K562 (cell line): ENCODE data around the gene RPL7L1. TPM values are rescaled to one million over a fixed set of nuclear protein-coding genes. Genes with fewer than 3 reads are reported as not detected.
A peak's percentile ranks its signal among the peaks of the same experiment; 100 is the strongest.

Experiments
- ATAC-seq: fragments of 200-7000 bp; cut with Tn5 transposase; 3 replicates; pipeline ENCODE4 v1.9.1; 2020; ENCODE audit warnings: moderate library complexity
- BruUV-seq: library from RNA; stranded (reverse); fragments of 400-500 nt; replicated peaks from 2 replicates; lab custom pipeline; 2021; lab: Mats Ljungman, UMichigan
- CTCF ChIA-PET: fragments of 300-600 bp; formaldehyde crosslinking; extraction: SDS; loops from one replicate; lab custom pipeline; 2021; ENCODE audit warnings: low intra/inter-chr PET ratio; lab: Yijun Ruan, JAX
- POLR2A ChIA-PET: fragments of 300-600, 350-650 bp; sonication (Branson Sonifier 250); formaldehyde crosslinking; extraction: SDS; loops from one replicate; lab custom pipeline; 2021; ENCODE audit warnings: antibody characterized with exemption, inconsistent platforms; lab: Yijun Ruan, JAX
- DNase-seq, 4 experiments: peaks; one replicate each; pipeline versions ENCODE4 v3.0.0 to v3.0.0-alpha.2; 2011 to 2018; ENCODE audit warnings: low spot score in 3 of 4, mixed read lengths in 3 of 4; ENCODE audit errors: extremely low read depth in 1 of 4
- FAIRE-seq: peaks from 2 replicates; lab custom pipeline; 2011; peaks lifted over from hg19 to GRCh38; lab: Jason Lieb, UNC
- H2AFZ ChIP-seq: 2 replicates; pipeline ENCODE4 v1.6.0; 2011; ENCODE audit warnings: low read depth, low read length, control low read depth, inconsistent platforms
- H3K27ac ChIP-seq: fragments of 200-600 bp; 3 replicates; pipeline ENCODE4 v1.8.0; 2011; ENCODE audit warnings: low read depth, mild to moderate bottlenecking, control low read depth, inconsistent platforms, low read length, moderate library complexity, mixed read lengths; ENCODE audit errors: extremely low read depth
- H3K27me3 ChIP-seq, 2 experiments: fragments of 300-600 bp in 1 of 2; 2 replicates in 1 of 2; 3 replicates in 1 of 2; pipeline versions ENCODE4 v1.6.0 to v1.8.0; 2011; ENCODE audit warnings: inconsistent platforms in 2 of 2, low read length in 2 of 2, mild to moderate bottlenecking in 1 of 2, mixed read lengths in 1 of 2, moderate library complexity in 1 of 2; ENCODE audit not compliant: control insufficient read depth in 2 of 2, insufficient read depth in 2 of 2
- H3K36me3 ChIP-seq: fragments of 300-600 bp; 3 replicates; pipeline ENCODE4 v1.8.0; 2011; ENCODE audit warnings: mild to moderate bottlenecking, low read length, inconsistent platforms; ENCODE audit not compliant: control insufficient read depth, insufficient read depth
- H3K4me1 ChIP-seq, 2 experiments: fragments of 200-600 bp in 1 of 2; replicated peaks in 1 of 2; 2 replicates in 1 of 2; 3 replicates in 1 of 2; pipeline versions ENCODE4 v1.5.1 to v1.8.0; 2011; ENCODE audit warnings: inconsistent platforms in 2 of 2, low read length in 2 of 2, mild to moderate bottlenecking in 1 of 2, mixed read lengths in 1 of 2, moderate library complexity in 1 of 2; ENCODE audit not compliant: control insufficient read depth in 2 of 2, insufficient read depth in 2 of 2
- H3K4me2 ChIP-seq: 2 replicates; pipeline ENCODE4 v1.6.1; 2011; ENCODE audit warnings: low read length, control low read depth, inconsistent platforms, mixed read lengths; ENCODE audit not compliant: insufficient read depth
- H3K4me3 ChIP-seq: fragments of 200-600 bp; sonication (generic), shearing (Covaris generic); 2 replicates; pipeline ENCODE4 v1.5.1; 2016; ENCODE audit warnings: control low read depth, inconsistent platforms
- H3K79me2 ChIP-seq: fragments of 200-600 bp; 3 replicates; pipeline ENCODE4 v1.8.0; 2011; ENCODE audit warnings: low read length, inconsistent platforms; ENCODE audit not compliant: control insufficient read depth, insufficient read depth
- H3K9ac ChIP-seq, 2 experiments: 2 replicates each; pipeline versions ENCODE4 v1.6.0 to v1.6.1; 2011; ENCODE audit warnings: low read depth in 2 of 2, low read length in 2 of 2, control low read depth in 1 of 2, inconsistent platforms in 1 of 2, mild to moderate bottlenecking in 1 of 2, mixed read lengths in 1 of 2; ENCODE audit not compliant: insufficient read depth in 1 of 2
- H3K9me1 ChIP-seq: one replicate; pipeline ENCODE4 v1.6.0; 2011; ENCODE audit warnings: inconsistent platforms, mild to moderate bottlenecking, low read length, moderate library complexity; ENCODE audit not compliant: control insufficient read depth, insufficient read depth
- H3K9me3 ChIP-seq: replicated peaks from 2 replicates; pipeline ENCODE4 v1.5.1; 2011; ENCODE audit warnings: low read depth, low read length, inconsistent platforms; ENCODE audit not compliant: control insufficient read depth, insufficient read depth
- H4K20me1 ChIP-seq: replicated peaks from 2 replicates; pipeline ENCODE4 v1.6.1; 2011; ENCODE audit warnings: low read length, inconsistent platforms, mixed read lengths; ENCODE audit not compliant: control insufficient read depth, insufficient read depth
- ASH1L ChIP-seq: fragments of 450-650 bp; IDR thresholded peaks from 2 replicates; pipeline ENCODE4 v1.6.1; 2018; ENCODE audit warnings: borderline replicate concordance, mild to moderate bottlenecking, low read depth; ENCODE audit not compliant: partially characterized antibody
- ATF6 ChIP-seq: sonication (generic); formaldehyde crosslinking; IDR thresholded peaks from 2 replicates; pipeline ENCODE4 v1.4.0; 2020; ENCODE audit warnings: mild to moderate bottlenecking, missing genetic modification reagents
- HES1 ChIP-seq: fragments of 450-650 bp; IDR thresholded peaks from 2 replicates; pipeline ENCODE4 v1.6.1; 2016; ENCODE audit warnings: low read depth, mild to moderate bottlenecking, moderate library complexity
- IRF2 ChIP-seq: sonication (generic); formaldehyde crosslinking; IDR thresholded peaks from 2 replicates; pipeline ENCODE4 v1.8.1; 2022; ENCODE audit warnings: mild to moderate bottlenecking, missing genetic modification reagents
- KAT7 ChIP-seq: sonication (generic); formaldehyde crosslinking; IDR thresholded peaks from 2 replicates; pipeline ENCODE4 v1.8.0; 2022; ENCODE audit warnings: missing genetic modification reagents, mild to moderate bottlenecking, borderline replicate concordance
- LARP7 ChIP-seq: fragments of 450-650 bp; IDR thresholded peaks from 2 replicates; pipeline ENCODE4 v1.6.1; 2016
- MAZ ChIP-seq, 2 experiments: fragments of 450-650 bp in 1 of 2; sonication (generic) in 1 of 2; formaldehyde crosslinking; IDR thresholded peaks in 1 of 2; conservative IDR thresholded peaks in 1 of 2; 2 replicates each; pipeline versions ENCODE4 v1.4.0 to v1.5.0; 2020; ENCODE audit warnings: mild to moderate bottlenecking in 1 of 2, missing genetic modification reagents in 1 of 2
- MYBL2 ChIP-seq, 2 experiments: fragments of 450-650 bp in 1 of 2; sonication (generic) in 1 of 2; formaldehyde crosslinking in 1 of 2; IDR thresholded peaks; 2 replicates each; pipeline versions ENCODE4 v1.6.1 to v1.8.1; 2017 to 2022; ENCODE audit warnings: borderline replicate concordance in 1 of 2, inconsistent platforms in 1 of 2, low read depth in 1 of 2, mild to moderate bottlenecking in 1 of 2, missing genetic modification reagents in 1 of 2, moderate library complexity in 1 of 2
- RNF219 ChIP-seq: fragments of 250-450 bp; sonication (Bioruptor Pico); IDR thresholded peaks from 2 replicates; pipeline ENCODE4 v1.5.0; 2022; ENCODE audit warnings: mild to moderate bottlenecking
- SIX5 ChIP-seq, 2 experiments: IDR thresholded peaks; 2 replicates each; pipeline ENCODE4 v1.6.1; 2011; ENCODE audit warnings: low read length in 2 of 2, borderline replicate concordance in 1 of 2, low read depth in 1 of 2, mild to moderate bottlenecking in 1 of 2, moderate library complexity in 1 of 2; ENCODE audit not compliant: insufficient read depth in 1 of 2
- THRA ChIP-seq: fragments of 450-650 bp; IDR thresholded peaks from 2 replicates; pipeline ENCODE4 v1.6.1; 2017; ENCODE audit warnings: mild to moderate bottlenecking, moderate library complexity
- ZNF263 ChIP-seq: sonication (generic); formaldehyde crosslinking; IDR thresholded peaks from 2 replicates; pipeline ENCODE4 v1.8.0; 2022; ENCODE audit warnings: mild to moderate bottlenecking, missing genetic modification reagents, borderline replicate concordance
- ZNF277 ChIP-seq: fragments of 250-450 bp; sonication (Bioruptor Pico); IDR thresholded peaks from 2 replicates; pipeline ENCODE4 v1.8.0; 2022; ENCODE audit warnings: inconsistent platforms, mild to moderate bottlenecking, moderate library complexity, borderline replicate concordance
- WGBS: fragments of 100-300 bp; shearing (Covaris generic); methylation state at CpG from one replicate; pipeline ENCODE4 v1.1.6; 2016; ENCODE audit warnings: low coverage, mixed read lengths; ENCODE audit not compliant: insufficient coverage; ENCODE audit errors: missing lambda C conversion rate; 5-methylcytosine and 5-hydroxymethylcytosine counted together
- in situ Hi-C: fragments of 300-500 bp; cut with MboI; formaldehyde crosslinking; loops from 4 replicates; pipeline ENCODE4 v1.15.0; 2018; ENCODE audit warnings: inconsistent platforms, mixed read lengths
- intact Hi-C: fragments of 100-400 bp; cut with micrococcal nuclease; formaldehyde crosslinking; loops from 2 replicates; pipeline ENCODE4 v1.14.2; 2022
- polyA plus RNA-seq, 8 experiments: library from polyadenylated mRNA; depleted of rRNA in 4 of 8; stranded (reverse) in 5 of 8; unstranded in 3 of 8; fragments of >200 nt; fragmentation: Nextera tagmentation in 2 of 8; fragmentation: Illumina TruSeq in 1 of 8; extraction: Ambion mirVana in 2 of 8; extraction: Trizol in 1 of 8; gene quantifications; 2 replicates each; pipeline versions ENCODE4 v1.2.1 to v1.2.3, GENCODE V29; 2011 to 2014; ENCODE audit warnings: inconsistent platforms in 1 of 8, missing spikeins in 1 of 8
- total RNA-seq, 7 experiments: library from RNA; depleted of rRNA in 6 of 7; stranded (reverse); fragments of >200 nt in 6 of 7; fragmentation: Illumina TruSeq in 2 of 7; extraction: Trizol in 2 of 7; gene quantifications; 2 replicates each; pipeline versions ENCODE4 v1.2.1 to v1.2.3, GENCODE V29; 2011 to 2021; ENCODE audit warnings: low replicate concordance in 1 of 7

Gene RPL7L1
- total and polyA plus RNA-seq, 9 of the 15 experiments (the other 6 are each of a cell fraction or from before 2014, with no cell fraction given), result 129 to 259 (median 164) TPM

GRCh38 chr6:42921801-42922200 is 42.4 kb downstream of the RPL7L1 start:
- Histone ChIP-seq H3K79me2 (no peaks in the 10 kb centered on the region), H3K4me2 (no peak overlapping the region), H2AFZ (peak overlapping the region; percentile 58), H3K36me3 (no peaks in the 10 kb centered on the region), H4K20me1 (no peaks in the 10 kb centered on the region), H3K27me3 (no peaks in the 10 kb centered on the region), H3K4me1 (peaks cover 13 to 19% of the 10 kb centered on the region in 2 experiments; a peak in 4 of 5 replicates), H3K9ac (no peak overlapping the region), H3K27ac (no peak overlapping the region), H3K9me3 (no peaks in the 10 kb centered on the region), H3K4me3 (no peak overlapping the region), H3K9me1 (no peaks in the 10 kb centered on the region)
- TF ChIP-seq LARP7 (no peak), MAZ (CRISPR knock-in tag; conservative IDR thresholded peaks at IDR 0.05 in 1 of 2, IDR thresholded peaks at IDR 0.05 in 1 of 2) (no peak), IRF2 (CRISPR knock-in tag) (no peak), RNF219 (CRISPR knock-in tag) (no peak), MYBL2 (IDR thresholded peaks at IDR 0.05; ENCODE audit: low read depth) (no peak), MYBL2 (CRISPR knock-in tag; IDR thresholded peaks at IDR 0.05; ENCODE audit: borderline replicate concordance) (no peak), ZNF277 (CRISPR knock-in tag) (no peak), ZNF263 (CRISPR knock-in tag) (no peak), SIX5 (IDR thresholded peaks at IDR 0.05; ENCODE audit: borderline replicate concordance in 1 of 2, insufficient read depth in 1 of 2, low read depth in 1 of 2, low read length in 2 of 2) (no peak), ASH1L (no peak), HES1 (no peak), ATF6 (CRISPR knock-in tag) (no peak), THRA (no peak), KAT7 (CRISPR knock-in tag) (no peak)
- WGBS, result 52% methylated on average over 6 of the region's 6 CpGs
- in situ Hi-C loops, result no loop called here
- FAIRE-seq (no peak), ATAC-seq (no peak), DNase-seq (no peak)
- intact Hi-C loops, result no loop called here
- no TSS peak for BruUV-seq
- ChIA-PET CTCF (no interaction called here), POLR2A (no interaction called here)
